ENCODE results near the gene BEST2.
A peak's percentile ranks its signal among the peaks of the same experiment; 100 is the strongest.
"Not testable (repeated sequence)": the region's sequence is repeated elsewhere in the genome, so short reads cannot be mapped to it uniquely, and the experiment has no call there.

The BEST2 gene

DNA sequence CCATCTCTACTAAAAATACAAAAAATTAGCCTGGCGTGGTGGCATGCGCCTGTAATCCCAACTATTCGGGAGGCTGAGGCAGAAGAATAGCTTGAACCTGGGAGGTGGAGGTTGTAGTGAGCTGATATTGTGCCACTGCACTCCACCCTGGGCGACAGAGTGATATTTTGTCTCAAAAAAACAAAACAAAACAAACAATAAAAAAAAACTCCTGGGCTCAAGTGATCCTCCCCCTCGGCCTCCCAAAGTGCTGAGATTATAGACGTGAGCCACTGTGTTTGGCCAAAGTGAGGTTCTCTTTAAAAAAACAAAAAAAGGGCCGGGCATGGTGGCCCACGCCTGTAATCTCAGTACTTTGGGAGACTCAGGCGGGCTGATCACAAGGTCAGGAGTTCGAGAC is 35.9 kb downstream of the BEST2 start:
- DNase-seq (ENCODE audit: low spot score), result no peak

DNA sequence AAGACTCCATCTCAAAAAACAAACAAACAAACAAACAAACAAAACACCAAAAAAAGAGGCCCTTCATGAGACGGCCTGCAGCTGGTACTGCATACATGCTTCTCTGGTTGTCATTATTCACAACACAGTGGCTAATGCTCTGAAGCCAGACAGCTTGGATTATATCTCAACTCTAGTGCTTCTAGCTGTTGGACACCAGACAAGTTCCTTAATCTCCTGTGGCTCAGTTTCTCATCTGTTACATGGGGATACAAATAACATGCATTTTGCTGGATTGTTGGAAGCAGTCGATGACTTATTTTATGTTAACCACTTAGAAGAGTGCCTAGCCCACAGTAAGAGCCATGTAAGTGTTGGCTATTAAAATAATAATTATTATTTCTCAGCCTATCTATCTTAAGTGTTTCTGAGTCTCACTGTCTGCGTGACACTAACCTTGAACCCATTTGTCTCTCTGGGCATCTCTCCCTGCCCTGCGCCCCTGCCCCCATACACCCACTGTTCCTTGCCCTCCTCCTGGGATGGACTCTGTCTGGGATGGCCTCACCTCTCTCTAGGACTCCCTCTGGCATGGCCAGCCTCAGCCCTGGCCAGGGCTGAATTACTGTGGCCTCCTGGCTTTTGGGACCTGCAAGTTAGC is 36.6 kb downstream of the BEST2 start:
- DNase-seq (ENCODE audit: low spot score), result no peak

DNA sequence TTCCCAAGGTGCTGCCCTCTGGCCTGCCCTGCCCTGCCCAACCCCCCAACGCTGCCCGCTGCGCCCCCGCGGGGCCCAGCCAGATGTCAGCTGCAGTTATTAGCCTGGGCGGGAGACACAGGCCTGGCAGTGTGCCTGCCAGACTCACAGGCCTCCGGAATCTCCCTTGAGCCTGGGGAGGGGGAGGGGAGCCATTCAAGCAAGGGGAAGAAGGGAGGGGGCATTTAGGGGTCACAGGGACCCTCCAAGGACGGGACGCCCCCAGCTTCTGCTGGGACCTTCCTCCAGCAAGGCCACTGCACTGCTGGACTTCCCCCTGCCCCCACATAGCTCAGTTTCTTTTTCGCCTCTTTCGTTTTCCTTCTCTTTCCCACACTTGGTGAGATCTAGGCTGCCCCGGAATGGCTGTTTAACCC is 37.1 kb downstream of the BEST2 start:
- peak; percentile 75 for DNase-seq (ENCODE audit: low spot score)

DNA sequence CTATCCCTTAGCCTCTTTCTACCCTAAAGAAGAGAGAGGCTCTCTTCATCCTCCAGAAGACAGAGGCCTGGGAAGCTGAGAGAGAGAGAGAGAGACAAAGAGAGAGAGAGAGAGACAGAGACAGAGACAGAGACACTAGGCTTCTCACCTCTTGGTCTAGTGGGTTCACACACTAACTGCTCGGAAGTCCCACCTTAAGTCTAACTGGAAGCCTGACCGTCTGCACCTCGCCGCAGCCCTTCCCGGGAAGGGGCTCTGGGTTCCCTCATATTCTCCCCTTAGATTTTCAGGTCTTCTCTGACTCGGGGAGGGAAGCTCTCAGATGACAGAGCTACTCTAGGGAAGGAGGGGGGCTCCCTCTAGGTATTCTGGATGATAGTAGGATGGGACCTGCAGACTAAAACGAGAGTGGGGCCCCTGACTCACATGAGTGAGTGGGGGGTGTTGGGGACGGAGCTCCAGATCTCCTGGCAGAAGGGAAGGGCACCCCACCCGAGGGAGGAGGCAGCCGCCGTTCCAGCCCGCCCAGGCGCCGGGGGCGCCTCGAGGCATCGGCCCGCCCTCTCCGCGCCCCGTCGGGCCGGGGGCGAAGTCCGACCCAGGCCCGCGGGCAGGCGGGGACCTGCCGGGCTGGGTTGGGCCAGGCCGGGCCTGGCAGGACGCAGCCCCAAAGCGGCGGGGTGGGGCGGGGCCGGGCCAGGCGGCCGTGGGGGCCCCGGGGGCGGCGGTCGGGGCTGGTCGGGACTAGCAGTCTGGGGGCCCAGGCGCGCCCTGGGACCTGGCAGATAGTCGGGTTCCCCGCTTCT is 37.7 kb downstream of the BEST2 start:
- no peak for DNase-seq (ENCODE audit: low spot score)

DNA sequence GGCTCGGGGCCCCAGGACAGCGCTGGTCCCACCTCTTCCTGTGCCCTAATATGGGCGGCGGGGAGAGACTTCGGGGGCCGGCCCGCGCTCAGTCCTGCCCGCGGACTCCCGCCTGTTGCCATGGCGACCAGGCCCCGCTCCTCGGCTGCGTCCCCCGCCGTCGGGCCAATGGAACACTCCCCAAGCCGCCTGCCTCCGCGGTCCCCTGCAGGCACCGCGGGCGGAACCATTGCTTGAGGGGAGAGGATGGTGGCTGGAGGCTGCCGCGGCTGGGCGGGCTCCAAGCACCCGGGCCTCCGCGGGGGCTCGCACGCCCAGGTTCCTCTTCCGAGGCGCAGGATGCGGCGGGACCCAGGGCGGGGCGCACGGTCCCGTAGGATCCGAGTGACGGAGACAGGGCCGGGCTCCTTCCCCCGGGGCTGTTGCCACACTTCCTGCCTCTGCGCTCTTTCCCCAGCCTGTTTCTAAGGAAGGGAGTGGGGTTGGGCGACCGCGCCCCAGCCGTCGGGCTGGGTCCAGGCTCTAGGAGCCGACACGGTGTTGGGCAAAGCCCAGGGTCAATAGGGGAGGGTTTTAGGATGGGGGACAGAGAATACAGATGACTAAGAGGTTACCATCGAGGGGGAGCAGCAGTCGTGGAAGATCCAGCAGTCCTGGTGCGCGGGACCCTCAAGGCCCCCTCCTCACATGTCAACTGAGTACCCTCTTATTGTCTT is 38.5 kb downstream of the BEST2 start:
- peak; percentile 94 for DNase-seq (ENCODE audit: low spot score)

DNA sequence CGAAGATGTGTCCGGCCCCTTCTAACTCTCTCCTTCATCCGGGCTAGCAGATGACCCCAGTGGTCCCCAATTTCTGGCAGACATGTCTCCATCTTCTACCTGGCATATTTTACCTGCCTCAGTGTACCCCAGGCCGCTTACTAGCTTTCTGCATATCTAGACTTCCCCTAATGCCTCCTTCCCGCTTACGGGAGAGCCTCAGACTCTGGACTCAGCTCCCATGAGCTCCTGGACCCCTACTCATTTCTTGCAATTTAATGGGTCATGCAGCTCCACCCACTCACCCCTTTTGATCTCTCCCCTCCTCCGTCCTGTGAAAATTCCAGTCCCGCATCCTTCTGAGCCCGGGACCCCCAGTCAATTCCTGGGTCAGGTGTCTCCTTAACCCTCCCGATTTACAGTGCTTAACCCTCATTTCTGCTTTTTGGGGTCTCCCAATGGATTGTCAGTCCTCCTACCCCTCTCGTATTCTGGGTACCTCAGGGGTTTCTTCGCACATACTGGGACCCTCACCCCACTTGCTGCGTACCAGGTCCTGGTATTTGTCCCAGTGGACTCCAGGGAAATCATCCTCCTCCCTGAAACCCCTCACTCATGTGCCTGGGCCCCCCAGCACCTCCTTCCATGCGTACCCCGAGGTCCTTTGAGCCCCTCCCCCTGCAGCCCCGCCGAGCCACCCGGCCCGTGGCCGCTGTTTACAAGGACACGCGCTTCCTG is 39.2 kb downstream of the BEST2 start:
- no peak for DNase-seq (ENCODE audit: low spot score)

DNA sequence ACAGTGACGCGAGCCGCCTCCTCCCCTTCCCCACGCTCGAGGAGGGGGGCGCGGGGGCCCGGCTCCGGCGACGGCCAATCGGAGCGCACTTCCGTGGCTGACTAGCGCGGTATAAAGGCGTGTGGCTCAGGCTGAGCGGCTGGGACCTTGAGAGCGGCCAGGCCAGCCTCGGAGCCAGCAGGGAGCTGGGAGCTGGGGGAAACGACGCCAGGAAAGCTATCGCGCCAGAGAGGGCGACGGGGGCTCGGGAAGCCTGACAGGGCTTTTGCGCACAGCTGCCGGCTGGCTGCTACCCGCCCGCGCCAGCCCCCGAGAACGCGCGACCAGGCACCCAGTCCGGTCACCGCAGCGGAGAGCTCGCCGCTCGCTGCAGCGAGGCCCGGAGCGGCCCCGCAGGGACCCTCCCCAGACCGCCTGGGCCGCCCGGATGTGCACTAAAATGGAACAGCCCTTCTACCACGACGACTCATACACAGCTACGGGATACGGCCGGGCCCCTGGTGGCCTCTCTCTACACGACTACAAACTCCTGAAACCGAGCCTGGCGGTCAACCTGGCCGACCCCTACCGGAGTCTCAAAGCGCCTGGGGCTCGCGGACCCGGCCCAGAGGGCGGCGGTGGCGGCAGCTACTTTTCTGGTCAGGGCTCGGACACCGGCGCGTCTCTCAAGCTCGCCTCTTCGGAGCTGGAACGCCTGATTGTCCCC is 39.9 kb downstream of the BEST2 start, which contains the start of gene JUNB:
JUNB (plus strand) TSS at position 142 of the 706 bp plus-strand sequence; CDS start at position 428, 286 bp downstream.
- peak; percentile 97 for DNase-seq (ENCODE audit: low spot score)

DNA sequence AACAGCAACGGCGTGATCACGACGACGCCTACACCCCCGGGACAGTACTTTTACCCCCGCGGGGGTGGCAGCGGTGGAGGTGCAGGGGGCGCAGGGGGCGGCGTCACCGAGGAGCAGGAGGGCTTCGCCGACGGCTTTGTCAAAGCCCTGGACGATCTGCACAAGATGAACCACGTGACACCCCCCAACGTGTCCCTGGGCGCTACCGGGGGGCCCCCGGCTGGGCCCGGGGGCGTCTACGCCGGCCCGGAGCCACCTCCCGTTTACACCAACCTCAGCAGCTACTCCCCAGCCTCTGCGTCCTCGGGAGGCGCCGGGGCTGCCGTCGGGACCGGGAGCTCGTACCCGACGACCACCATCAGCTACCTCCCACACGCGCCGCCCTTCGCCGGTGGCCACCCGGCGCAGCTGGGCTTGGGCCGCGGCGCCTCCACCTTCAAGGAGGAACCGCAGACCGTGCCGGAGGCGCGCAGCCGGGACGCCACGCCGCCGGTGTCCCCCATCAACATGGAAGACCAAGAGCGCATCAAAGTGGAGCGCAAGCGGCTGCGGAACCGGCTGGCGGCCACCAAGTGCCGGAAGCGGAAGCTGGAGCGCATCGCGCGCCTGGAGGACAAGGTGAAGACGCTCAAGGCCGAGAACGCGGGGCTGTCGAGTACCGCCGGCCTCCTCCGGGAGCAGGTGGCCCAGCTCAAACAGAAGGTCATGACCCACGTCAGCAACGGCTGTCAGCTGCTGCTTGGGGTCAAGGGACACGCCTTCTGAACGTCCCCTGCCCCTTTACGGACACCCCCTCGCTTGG is 40.7 kb downstream of the BEST2 start:
- DNase-seq (ENCODE audit: low spot score), result peak; percentile 63

DNA sequence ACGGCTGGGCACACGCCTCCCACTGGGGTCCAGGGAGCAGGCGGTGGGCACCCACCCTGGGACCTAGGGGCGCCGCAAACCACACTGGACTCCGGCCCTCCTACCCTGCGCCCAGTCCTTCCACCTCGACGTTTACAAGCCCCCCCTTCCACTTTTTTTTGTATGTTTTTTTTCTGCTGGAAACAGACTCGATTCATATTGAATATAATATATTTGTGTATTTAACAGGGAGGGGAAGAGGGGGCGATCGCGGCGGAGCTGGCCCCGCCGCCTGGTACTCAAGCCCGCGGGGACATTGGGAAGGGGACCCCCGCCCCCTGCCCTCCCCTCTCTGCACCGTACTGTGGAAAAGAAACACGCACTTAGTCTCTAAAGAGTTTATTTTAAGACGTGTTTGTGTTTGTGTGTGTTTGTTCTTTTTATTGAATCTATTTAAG is 41.3 kb downstream of the BEST2 start:
- DNase-seq (ENCODE audit: low spot score), result no peak

DNA sequence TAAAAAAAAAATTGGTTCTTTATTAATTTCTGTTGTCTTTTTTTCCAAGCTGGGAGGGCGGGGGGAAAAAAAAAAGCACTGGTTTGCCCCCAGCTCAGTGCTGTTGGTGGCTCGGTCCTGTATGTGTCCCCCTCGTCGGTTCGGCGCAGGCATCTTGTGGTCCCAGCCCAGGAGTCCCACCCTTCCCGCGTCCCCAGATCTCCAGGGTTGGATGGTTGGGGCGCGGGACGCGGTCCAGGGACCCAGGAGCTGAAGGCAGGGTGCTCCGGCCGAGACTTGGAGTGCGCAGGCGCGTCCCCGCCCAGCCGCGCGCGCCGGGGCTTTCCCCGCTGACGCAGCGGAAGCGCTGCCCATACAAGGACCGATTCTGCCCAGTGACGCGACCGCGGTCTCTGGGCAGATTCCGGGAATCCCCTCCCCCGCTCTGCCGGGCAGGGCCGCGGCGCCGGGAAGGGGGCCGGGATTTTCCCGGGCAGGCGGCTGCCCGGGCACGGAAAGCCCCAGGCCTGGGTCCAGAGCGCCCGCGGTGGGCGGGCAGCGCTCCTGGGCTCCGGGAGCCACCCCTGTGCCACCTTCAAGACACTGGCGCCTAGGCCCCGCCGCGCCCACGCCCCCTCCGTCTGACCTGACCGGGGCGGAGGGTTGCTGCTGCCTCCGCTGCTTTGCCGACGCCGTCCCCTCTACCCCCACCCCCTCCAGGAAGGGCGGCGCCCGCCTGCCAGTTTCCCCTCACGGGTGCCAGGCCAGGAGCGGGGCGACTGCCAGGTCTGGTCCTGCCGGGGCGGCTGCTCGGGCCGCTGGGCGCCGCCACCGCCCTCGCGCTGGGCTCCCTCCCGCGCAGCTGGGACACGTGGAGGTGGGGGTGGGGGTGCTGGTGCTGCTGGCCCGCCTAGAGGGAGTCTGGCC is 42.0 kb downstream of the BEST2 start:
- peak; percentile 93 for DNase-seq (ENCODE audit: low spot score)

DNA sequence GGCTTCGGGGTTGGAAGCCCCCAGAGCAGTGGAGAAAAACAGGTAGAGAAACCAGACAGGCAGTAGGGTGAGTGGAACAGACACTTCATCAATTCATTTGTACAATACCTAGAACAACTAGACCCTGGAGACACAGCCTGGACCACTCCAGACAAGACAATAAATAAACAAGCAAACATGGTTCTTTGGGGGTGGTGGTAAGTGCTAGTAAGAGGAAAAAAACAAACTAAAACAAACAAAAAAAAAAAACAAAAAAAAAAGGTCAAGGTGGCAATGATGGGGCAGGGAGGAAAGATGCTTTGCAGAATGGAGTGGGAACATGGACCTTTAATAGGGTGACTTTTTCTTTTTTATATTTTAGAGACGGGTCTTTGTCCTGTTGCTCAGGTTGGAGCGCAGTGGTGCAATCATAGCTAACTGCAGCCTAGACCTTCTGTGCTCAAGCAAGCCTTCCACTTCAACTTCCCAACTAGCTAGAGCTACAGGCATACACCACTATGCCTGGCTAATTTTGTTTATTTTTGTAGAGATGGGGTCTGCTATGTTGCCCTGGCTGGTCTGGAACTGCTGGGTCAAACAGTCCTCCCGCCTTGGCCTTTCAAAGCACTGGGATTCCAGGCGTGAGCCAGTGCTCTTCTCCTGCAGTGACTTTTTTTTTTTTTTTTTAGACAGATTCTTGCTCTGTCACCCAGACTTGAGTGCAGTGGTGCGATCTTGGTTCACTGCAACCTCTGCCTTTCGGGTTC is 42.8 kb downstream of the BEST2 start:
- DNase-seq (ENCODE audit: low spot score), result no peak

DNA sequence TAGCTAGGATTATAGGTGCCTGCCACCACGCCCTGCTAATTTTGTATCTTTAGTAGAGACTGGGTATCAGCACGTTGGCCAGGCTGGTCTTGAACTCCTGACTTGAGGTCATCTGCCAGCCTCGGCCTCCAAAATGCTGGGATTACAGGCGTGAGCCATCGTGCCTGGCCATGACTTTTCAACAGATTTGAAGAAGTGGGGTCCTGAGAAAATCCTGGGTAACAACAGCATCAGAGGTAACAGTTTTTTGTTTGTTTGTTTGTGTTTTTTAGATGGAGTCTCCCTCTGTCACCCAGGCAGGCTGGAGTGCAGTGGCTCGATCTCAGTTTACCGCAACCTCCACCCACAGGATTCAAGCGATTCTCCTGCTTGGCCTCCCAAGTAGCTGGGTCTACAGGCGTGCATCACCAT is 43.4 kb downstream of the BEST2 start:
- DNase-seq (ENCODE audit: low spot score), result no peak

DNA sequence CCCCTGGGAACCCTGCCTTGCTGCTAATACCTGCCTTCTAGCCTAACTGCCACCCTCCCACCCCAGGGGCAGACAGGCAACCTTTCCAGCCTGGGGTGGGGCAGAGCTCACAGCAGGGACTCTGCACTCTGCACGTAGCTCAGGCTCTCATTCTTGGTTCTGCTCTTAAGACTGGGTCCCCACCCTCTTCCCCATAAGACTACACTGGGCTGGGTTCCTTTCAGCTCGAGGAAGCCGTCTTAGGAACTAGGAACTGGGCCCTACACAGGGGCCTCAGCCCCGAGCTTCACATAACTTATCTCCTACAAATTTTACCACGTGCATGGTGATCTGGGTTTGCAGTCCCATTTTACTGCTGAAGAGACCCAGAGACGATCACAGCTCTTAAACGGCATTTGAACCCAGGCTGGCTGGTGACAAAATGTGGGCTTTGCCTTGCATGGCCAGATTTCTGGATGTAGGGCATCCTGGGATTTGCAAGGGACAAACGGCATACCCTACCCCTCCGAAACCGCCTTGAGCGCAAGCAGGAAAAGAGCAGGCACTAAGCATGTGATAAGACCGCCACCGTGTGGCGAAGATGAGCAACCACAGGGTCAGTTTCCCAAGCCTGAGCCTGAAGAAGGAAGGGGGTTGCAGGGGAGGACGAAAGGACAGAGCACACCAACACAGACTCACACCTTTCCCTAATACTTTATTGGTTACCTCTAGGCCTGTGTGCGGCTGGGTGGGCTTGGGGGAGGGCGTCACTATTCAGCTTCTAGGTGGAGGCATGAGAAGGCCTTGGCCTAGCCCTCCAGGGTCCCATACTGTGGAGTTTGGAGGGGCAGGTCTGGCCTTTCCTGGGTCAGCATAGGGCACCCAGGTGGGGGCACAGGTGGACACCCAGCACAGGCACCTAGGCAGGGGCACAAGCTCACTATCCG is 44.8 kb downstream of the BEST2 start:
- peak; percentile 80 for DNase-seq (ENCODE audit: low spot score)

DNA sequence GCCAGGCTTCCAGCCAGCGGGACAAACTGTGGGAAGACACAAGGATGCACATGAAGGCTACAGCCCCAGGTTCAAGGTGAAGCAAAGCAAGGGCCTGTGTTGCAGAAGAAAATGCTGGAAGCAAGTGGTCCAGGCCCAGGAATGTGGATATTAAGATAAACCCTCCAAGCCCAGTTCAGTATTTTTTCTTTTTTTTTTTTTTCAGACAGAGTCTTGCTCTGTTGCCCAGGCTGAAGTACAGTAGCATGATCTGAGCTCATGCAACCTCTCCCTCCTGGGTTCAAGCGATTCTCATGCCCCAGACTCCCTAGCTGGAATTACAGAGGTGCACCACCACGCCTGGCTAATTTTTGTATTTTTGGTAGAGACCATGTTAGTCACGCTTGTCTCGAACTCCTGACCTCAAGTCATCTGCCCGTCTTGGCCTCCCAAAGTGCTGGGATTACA is 45.6 kb downstream of the BEST2 start:
- DNase-seq (ENCODE audit: low spot score), result no peak

DNA sequence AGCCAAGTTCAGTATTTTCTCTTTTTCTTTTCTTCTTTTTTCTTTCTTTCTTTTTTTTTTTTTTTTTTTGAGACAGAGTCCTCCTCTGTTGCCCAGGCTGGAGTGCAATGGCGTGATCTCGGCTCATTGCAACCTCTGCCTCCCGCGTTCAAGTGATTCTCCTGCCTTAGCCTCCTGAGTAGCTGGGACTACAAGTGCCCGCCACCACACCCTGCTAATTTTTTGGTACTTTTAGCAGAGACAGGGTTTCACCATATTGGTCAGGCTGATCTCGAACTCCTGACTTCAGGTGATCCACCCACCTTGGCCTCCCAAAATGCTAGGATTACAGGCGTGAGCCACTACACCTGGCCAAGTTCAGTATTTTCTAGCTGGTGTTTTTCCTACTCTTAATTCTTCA is 46.0 kb downstream of the BEST2 start:
- not testable (repeated sequence) for DNase-seq (ENCODE audit: low spot score)

DNA sequence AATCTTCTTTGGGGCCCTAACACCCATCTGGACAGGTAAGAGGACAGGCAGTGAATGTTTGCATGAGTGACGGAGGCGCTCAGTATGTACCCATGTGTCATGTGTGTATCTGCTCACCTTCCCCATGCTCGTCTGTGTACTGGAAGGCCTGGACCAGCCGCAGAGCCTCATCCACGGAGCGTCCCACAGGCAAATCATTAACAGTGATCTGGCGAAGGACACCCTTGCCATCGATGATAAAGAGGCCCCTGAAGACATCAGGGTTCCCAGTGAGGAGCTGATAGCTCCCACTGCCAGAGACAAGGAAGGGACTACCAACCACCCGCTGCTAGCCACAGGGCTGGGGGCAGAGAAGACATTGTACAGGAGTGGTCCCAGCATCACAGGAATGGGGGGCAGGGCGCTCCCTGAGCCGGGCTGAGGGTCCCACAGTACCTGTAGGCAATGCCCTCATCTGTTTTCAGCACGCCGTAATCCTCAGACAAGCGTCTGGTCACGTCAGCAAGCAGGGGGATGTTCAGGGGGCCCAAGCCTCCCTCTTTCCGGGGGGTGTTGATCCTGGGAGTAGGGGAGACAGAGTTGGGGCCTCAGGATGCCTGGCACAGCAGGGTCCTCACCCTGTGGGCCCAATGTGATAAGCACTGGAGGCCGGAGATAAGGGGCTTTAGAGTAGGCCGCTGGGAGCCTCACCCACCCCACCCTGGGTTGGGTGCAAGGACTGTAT is 48.3 kb downstream of the BEST2 start:
- DNase-seq (ENCODE audit: low spot score), result no peak

DNA sequence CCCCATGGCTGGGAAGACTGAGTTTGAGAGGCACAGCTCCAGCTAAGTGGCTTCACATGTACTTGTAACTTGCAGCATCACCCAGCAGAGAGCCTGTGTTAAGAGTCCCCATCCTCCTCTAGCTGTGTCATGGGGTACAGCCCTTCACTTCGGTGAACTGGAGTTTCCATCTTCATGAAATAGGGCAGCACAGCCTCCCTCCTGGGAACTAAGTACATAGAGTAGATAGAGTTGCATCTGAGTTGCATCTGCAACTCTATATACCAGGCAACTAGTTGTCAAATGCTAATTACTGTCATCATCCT is 48.8 kb downstream of the BEST2 start:
- DNase-seq (ENCODE audit: low spot score), result no peak

All from globus pallidus (tissue), 1 donor.